Erythroblast (primary cell): ENCODE results near the gene CREB5.
A peak's percentile ranks its signal among the peaks of the same experiment; 100 is the strongest.

ENCODE experiments used
- DNase-seq, 2 experiments: peaks; one replicate each; lab custom pipeline; 2025; lab: John Stamatoyannopoulos, UW
- GATA1 ChIP-seq: IDR thresholded peaks from 2 replicates; pipeline ENCODE4 v1.6.1; 2011; ENCODE audit warnings: low read depth, mild to moderate bottlenecking, control low read depth, low read length, moderate library complexity
- POLR2A ChIP-seq: IDR thresholded peaks from 2 replicates; pipeline ENCODE4 v1.6.1; 2011; ENCODE audit warnings: mild to moderate bottlenecking, low read length

The CREB5 gene

GRCh38 chr7:28615091-28615490 is 202.8 kb downstream of the CREB5 start:
- DNase-seq: no peak
- no peak for TF ChIP-seq GATA1

GRCh38 chr7:28617308-28617880 is 205.1 kb downstream of the CREB5 start:
- no peak for TF ChIP-seq POLR2A
- no peak for TF ChIP-seq GATA1

GRCh38 chr7:28618383-28618782 is 206.1 kb downstream of the CREB5 start:
- no peak for TF ChIP-seq GATA1
- TF ChIP-seq POLR2A: no peak
- DNase-seq: no peak

More at GRCh38 chr7:28617308-28617880, 205.1 kb downstream of the CREB5 start:
- DNase-seq: no peak

- DNase-seq: no peak
- TF ChIP-seq GATA1: no peak
- TF ChIP-seq POLR2A: no peak
Measured at GRCh38 chr7:28619256-28619655, 206.9 kb downstream of the CREB5 start.

GRCh38 chr7:28621369-28621841 is 209.1 kb downstream of the CREB5 start:
- DNase-seq: no peak
- TF ChIP-seq GATA1 (no peak), POLR2A (no peak)

- DNase-seq: no peak
- TF ChIP-seq GATA1 (no peak), POLR2A (no peak)
Measured at GRCh38 chr7:28623105-28623730, 210.9 kb downstream of the CREB5 start.

GRCh38 chr7:28623863-28624262 is 211.5 kb downstream of the CREB5 start:
- TF ChIP-seq GATA1 (no peak), POLR2A (no peak)
- DNase-seq: no peak

GRCh38 chr7:28625432-28625831 is 213.1 kb downstream of the CREB5 start:
- no peak for TF ChIP-seq POLR2A
- TF ChIP-seq GATA1: no peak
- DNase-seq: no peak

- no peak for TF ChIP-seq POLR2A
- DNase-seq: no peak
Measured at GRCh38 chr7:28626221-28626620, 213.9 kb downstream of the CREB5 start.

- TF ChIP-seq POLR2A (no peak), GATA1 (no peak)
- peak; percentile 38 to 56 for DNase-seq
Measured at GRCh38 chr7:28626624-28627262, 214.4 kb downstream of the CREB5 start.

- no peak for DNase-seq
- TF ChIP-seq GATA1 (no peak), POLR2A (no peak)
Measured at GRCh38 chr7:28627263-28627653, 214.9 kb downstream of the CREB5 start.

GRCh38 chr7:28627896-28628295 is 215.6 kb downstream of the CREB5 start:
- TF ChIP-seq POLR2A: no peak
- TF ChIP-seq GATA1: no peak
- DNase-seq: no peak

GRCh38 chr7:28629216-28629842 is 217.0 kb downstream of the CREB5 start:
- no peak for DNase-seq
- no peak for TF ChIP-seq POLR2A
- TF ChIP-seq GATA1: no peak

GRCh38 chr7:28630350-28630749 is 218.0 kb downstream of the CREB5 start:
- DNase-seq: no peak
- TF ChIP-seq GATA1 (no peak), POLR2A (no peak)

- TF ChIP-seq POLR2A: no peak
- TF ChIP-seq GATA1: no peak
- DNase-seq: no peak
Measured at GRCh38 chr7:28631995-28632394, 219.7 kb downstream of the CREB5 start.
